ENCODE measurements around the gene SEPHS2. TPM values are rescaled to one million over a fixed set of nuclear protein-coding genes. Genes with fewer than 3 reads are reported as not detected.

SEPHS2 gene
- total and polyA plus RNA-seq, 11 donors: 15.1 to 62.8 (median 30.0) TPM

GRCh38 chr16:30416624-30417528 lies 28.8 kb downstream of the SEPHS2 start:
- Histone ChIP-seq H3K9me3 (no peaks in the 10 kb centered on the region), H3K4me3 (peak overlapping the region in 11 of 12 donors; percentile 42 to 76 (median 67)), H3K27me3 (no peaks in the 10 kb centered on the region), H3K27ac (peak overlapping the region; percentile 5 to 91 (median 77)), H3K4me1 (peaks cover 0 to 27% (median 10%) of the 10 kb centered on the region in 12 donors), H3K36me3 (peaks cover 0 to 43% (median 15%) of the 10 kb centered on the region in 9 donors)
- 66 to 68% (median 67%) methylated on average over 17 to 18 of the region's 18 CpGs for WGBS, 4 donors
- ATAC-seq (peak in 1 of 4 donors; percentile 3), DNase-seq (no peak)
- TF ChIP-seq POLR2A (IDR thresholded peaks at IDR 0.05) (no peak), CTCF (IDR thresholded peaks at IDR 0.05) (no peak)
- intact Hi-C loops (cut with DNase I): loop anchor here in 4 of 10 donors (10.0 kb wide), 4 partner anchors 62 to 352 kb away; partner anchors contain the start of genes ALDOA (in 2 of the 4), MAPK3 (in 2 of the 4), TBX6 (in 2 of the 4) and YPEL3 (in 2 of the 4)

GRCh38 chr16:30416047-30416603 lies 29.5 kb downstream of the SEPHS2 start:
- Histone ChIP-seq H3K4me1 (peaks cover 0 to 27% (median 10%) of the 10 kb centered on the region in 12 donors), H3K27ac (no peak overlapping the region), H3K27me3 (no peaks in the 10 kb centered on the region), H3K9me3 (no peaks in the 10 kb centered on the region), H3K36me3 (peaks cover 0 to 43% (median 20%) of the 10 kb centered on the region in 9 donors), H3K4me3 (no peak overlapping the region)
- no peak for TF ChIP-seq CTCF (IDR thresholded peaks at IDR 0.05)
- TF ChIP-seq POLR2A (IDR thresholded peaks at IDR 0.05): no peak
- intact Hi-C loops (cut with DNase I): loop anchor here in 4 of 10 donors (10.0 kb wide), 4 partner anchors 61 to 351 kb away; partner anchors contain the start of genes ALDOA (in 2 of the 4), MAPK3 (in 2 of the 4), TBX6 (in 2 of the 4) and YPEL3 (in 2 of the 4)
- DNase-seq (no peak), ATAC-seq (no peak)
- 85 to 90% (median 87%) methylated on average over 4 of the region's 4 CpGs for WGBS, 4 donors

GRCh38 chr16:30414159-30414558 lies 31.5 kb downstream of the SEPHS2 start:
- peaks cover 2 to 34% (median 14%) of the 10 kb centered on the region in 12 donors for H3K4me1 ChIP-seq
- H3K4me3 ChIP-seq: no peak overlapping the region
- ATAC-seq: peak in 2 of 4 donors; percentile 15 to 25
- intact Hi-C loops (cut with DNase I): loop anchor here in 4 of 10 donors (10.0 kb wide), 4 partner anchors 59 to 349 kb away; partner anchors contain the start of genes ALDOA (in 2 of the 4), MAPK3 (in 2 of the 4), TBX6 (in 2 of the 4) and YPEL3 (in 2 of the 4)
- no peaks in the 10 kb centered on the region for H3K9me3 ChIP-seq
- H3K36me3 ChIP-seq: peaks cover 0 to 35% (median 20%) of the 10 kb centered on the region in 9 donors
- H3K27ac ChIP-seq: peak overlapping the region in 7 of 12 donors; percentile 3 to 67 (median 38)
- TF ChIP-seq POLR2A (IDR thresholded peaks at IDR 0.05) (no peak), CTCF (IDR thresholded peaks at IDR 0.05) (no peak)
- WGBS, 4 donors: 60 to 74% (median 63%) methylated on average over 5 of the region's 5 CpGs
- no peak for DNase-seq
- no peaks in the 10 kb centered on the region for H3K27me3 ChIP-seq

Data from heart left ventricle (tissue), 16 donors.